HG03135 (cell line): ENCODE data around the gene CSRP2.
A peak's percentile ranks its signal among the peaks of the same experiment; 100 is the strongest.

ENCODE experiments used
- ATAC-seq: cut with Tn5 transposase; IDR thresholded peaks from one replicate; pipeline ENCODE4 v1.9.1; 2021; ENCODE audit warnings: mild to moderate bottlenecking, moderate library complexity; ENCODE audit not compliant: unreplicated experiment

CSRP2 gene

DNA sequence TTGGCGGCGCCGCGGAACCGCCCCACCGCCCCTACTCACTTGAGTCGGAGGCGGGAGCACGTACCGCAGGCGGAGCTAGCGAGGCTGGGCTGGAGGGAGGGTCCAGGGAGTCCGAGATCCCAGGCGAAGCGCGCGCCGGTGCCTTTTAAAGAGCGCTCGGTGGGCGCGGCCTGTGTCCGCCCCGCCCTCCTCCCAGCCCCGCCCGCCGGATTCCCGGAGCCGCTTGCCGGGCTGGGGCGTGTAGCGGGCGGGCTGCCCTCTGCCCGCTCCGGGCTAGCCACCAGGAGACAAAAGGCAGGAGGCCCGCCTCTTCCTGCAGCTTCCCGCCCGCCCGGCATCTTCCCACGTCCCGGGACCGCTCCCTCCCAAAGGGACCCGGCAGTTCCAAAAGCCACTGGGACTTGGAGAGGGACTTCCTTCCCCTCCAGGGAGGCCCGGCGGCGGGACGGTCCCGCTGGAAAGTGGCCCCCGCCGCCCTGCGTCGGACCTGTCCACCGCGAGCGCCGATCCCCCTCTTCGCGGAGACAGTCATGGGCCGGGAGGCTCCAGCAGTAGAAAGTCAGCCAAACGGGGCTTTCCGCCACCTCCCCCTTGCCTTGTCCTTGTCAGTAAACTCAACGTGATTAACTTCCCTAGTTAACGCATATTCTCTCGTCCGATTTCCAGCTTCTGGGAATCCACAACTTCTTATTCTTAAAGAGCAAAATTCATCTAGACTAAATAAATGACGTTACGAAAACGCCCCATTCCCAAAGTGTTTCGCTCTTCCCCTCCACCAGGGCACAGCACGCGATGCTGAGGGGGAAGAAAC lies at the start of gene CSRP2:
TSS of gene CSRP2 (minus strand) at position 121 of the 811 bp plus-strand sequence. CDS start 12,759 bp downstream, outside the sequence.
- peak; percentile 89 for ATAC-seq

GRCh38 chr12:76927170-76927784 lies 48.5 kb upstream of the CSRP2 start:
- no peak for ATAC-seq

DNA sequence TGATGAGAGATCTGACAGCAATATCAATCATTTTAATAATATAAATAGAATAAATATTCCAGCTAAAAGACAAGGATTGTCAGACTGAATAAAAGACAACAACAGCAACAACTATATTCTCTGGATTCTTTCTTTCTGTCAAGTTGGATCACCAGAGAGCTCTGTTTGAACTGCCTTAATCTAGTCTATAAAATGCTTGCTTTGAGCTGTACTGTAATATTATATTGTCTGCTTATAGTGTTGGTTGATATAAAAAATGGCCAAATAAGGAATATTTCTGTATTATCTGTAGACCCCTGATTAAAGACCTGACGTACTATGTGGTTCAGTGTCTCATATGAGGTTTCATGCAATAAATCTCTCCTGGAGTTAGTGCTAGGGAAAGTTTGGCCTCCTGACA lies 46.3 kb upstream of the CSRP2 start:
- ATAC-seq, result no peak

GRCh38 chr12:76922866-76923265 lies 44.0 kb upstream of the CSRP2 start:
- no peak for ATAC-seq

DNA sequence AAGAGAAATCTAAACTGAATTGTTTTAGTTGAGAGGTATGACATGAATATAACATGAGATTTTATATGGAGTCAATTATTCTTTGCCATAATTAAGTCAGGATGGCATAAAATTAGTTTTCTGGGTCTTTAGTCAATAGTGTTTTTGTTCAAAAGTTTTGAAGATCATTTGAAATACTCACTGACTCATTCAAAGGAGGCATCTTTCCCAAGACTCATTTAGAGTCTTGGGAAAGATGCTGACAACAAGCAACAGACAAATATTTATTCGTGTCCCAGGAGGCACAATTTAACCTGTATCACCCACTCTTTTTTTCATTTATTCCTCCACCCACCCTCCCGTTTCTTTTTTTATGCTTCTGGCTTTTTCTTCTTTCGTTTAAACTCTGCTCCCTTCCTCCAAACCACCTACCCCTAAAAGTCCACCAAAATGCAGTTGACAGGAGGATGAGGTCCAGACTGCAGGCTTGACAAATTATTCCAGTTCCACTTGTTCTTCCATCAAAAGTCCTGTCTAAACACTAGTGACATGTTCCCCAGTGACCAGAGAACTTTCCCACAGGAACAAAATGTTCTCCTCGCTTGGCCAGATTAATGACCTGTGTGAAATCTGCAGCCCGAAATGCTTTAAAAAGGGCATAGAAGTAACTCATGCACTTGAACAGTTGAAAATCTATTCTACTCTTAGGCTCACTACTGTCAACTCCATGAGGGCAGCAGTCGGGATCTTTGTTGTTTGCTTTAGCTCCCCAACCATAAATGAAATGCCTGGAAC lies 43.3 kb upstream of the CSRP2 start:
- no peak for ATAC-seq

DNA sequence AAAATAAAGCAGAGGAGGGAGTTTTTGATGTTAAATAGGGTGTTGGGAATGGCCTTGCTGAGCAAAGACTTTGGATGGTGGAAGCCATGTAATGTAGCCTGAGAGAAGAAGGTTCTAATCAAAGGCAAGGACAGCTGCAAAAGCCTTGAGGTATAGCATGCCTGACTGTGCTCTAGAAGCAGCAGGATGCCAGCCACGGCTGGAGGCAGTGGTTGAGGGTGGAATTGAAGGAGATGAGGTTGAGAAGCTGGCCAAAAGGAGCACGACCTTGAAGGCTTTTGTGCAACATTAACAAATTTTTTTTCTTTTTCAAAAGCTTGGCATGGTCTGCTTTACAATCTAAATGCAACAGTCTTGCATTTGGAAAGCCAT lies 42.3 kb upstream of the CSRP2 start:
- no peak for ATAC-seq

- ATAC-seq, result peak; percentile 79
These were observed 41.6 kb upstream of the CSRP2 start for GRCh38 chr12:76920172-76921099.

- ATAC-seq, result no peak
These were observed 40.8 kb upstream of the CSRP2 start for GRCh38 chr12:76919383-76920171.

- ATAC-seq, result no peak
These were observed 37.3 kb upstream of the CSRP2 start for GRCh38 chr12:76916170-76916540.

GRCh38 chr12:76915361-76916169 lies 36.7 kb upstream of the CSRP2 start:
- no peak for ATAC-seq

DNA sequence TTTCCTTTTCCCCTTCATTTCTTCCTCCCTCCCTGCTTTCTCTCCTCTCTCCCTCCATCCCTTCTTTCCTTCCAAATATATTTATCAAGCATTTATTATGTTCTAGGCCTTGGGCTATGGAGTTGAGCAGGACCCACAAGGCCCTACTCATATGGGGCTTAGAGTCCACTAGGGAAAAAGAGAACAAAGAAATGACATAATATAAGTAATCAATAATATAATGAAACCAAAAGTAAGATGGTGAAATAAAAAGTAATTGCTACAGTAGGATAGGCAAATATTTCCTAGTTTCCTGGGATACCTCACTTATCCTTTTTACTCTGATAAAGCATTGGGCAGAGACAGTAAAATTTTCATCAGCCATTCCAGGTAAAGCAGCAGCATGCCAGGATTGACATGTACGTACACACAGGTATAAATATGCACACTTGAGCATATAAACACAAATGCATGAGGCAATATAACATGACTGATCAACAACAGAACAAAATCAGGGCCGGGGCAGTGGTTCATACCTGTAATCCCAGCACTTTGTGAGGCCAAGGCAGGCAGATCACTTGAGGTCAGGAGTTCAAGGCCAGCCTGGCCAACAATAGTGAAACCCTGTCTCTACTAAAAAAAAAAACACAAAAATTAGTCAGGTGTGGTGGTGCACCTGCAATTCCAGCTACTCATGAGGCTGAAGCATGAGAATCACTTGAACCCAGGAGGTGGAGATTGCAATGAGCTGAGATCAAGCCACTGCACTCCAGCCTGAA lies 35.5 kb upstream of the CSRP2 start:
- ATAC-seq, result no peak

DNA sequence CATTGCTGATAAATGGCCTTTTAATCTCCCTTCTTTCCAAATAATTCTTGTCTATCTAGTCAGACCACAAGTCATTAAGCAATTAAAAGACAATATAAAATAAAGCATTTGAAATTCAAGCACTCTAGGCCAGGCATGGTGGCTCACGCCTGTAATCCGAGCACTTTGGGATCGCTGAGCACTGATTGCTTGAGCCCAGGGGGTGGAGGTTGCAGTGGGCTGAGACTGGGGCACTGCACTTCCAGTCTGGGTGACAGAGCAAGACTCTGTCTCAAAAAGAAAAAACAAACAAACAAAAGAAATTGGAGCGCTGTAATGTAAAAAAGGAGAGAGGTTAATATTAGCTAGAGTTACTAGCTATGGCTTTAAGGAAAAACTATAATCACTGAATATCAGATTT lies 30.5 kb upstream of the CSRP2 start:
- ATAC-seq, result no peak

- no peak for ATAC-seq
These were observed 29.6 kb upstream of the CSRP2 start for GRCh38 chr12:76908303-76909017.

DNA sequence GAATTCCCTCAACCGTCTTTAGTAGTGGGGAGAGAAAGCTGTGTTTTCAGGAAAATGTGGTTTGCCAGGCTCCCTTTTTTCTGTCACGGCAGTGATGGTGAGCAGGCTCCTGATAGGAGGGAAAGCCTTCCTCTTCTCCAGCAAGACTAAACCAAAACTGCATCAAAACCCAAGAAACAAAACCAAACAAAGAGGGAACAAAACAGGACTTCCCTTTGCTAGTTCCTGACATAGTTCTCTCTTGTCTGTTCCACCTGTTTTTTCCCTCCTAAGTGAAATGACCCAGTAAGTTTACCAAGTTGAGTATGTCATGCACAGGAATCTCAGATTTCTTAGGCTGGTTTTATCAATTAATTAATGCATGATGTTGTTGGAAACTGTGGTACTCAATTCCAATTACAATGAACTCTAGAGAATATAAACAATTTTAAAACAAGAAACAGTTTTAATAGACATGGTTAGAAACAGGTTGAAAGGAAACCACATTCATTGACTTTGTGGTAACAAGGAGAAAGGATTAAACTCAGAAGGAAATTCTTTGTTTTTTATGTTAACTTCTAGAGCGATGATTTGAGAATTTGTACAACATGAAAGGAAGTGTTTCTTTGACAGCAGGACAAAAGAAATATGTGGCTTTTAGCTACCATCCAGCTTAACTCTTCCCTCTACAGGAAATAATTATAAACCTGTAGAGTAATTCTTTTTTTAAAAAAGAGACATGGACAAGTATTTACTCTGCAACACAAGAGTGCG lies 23.0 kb upstream of the CSRP2 start:
- no peak for ATAC-seq

GRCh38 chr12:76899522-76899921 lies 20.7 kb upstream of the CSRP2 start:
- no peak for ATAC-seq

DNA sequence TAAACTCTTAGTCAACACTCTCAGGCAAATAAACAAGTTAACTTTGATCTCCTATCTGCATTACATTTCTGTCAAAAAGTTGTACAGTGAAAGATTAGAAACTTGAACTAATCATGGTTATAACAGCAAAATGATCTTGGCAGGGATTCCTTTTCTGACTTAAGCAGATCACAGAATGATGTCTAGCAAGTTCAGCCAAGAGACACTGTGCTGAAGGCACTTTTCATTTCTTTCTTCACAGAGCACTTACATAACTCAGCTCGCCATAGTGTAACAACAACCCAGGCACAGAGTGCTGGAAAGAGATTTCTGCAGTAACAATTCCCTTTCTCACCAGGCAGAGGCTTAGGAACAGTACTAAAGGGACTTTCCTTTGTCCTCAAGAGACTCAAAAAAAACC lies 19.6 kb upstream of the CSRP2 start:
- ATAC-seq, result no peak

- no peak for ATAC-seq
These were observed 17.5 kb upstream of the CSRP2 start for GRCh38 chr12:76896274-76896673.
